Calu3 (cell line): ENCODE results near the gene FNDC3B. TPM values are rescaled to one million over a fixed set of nuclear protein-coding genes. Genes with fewer than 3 reads are reported as not detected.

Source experiments
- BruUV-seq: library from RNA; stranded (reverse); fragments of 400-500 nt; replicated peaks from 2 replicates; lab custom pipeline; 2021; lab: Mats Ljungman, UMichigan
- CTCF ChIA-PET: fragments of 300-600 bp; sonication (Branson Sonifier 250); formaldehyde crosslinking; loops from one replicate; lab custom pipeline; 2022; ENCODE audit warnings: antibody characterized with exemption; lab: Charles Lee
- DNase-seq: peaks from one replicate; pipeline ENCODE4 v3.0.0; 2022
- H3K27ac Mint-ChIP-seq: one replicate; pipeline ENCODE4 v1.8.0; 2022; ENCODE audit warnings: mixed read lengths; ENCODE audit not compliant: unreplicated experiment
- H3K27me3 Mint-ChIP-seq: one replicate; pipeline ENCODE4 v1.8.0; 2022; ENCODE audit warnings: mixed read lengths; ENCODE audit not compliant: unreplicated experiment
- H3K36me3 Mint-ChIP-seq: one replicate; pipeline ENCODE4 v1.8.0; 2022; ENCODE audit warnings: mild to moderate bottlenecking, moderate library complexity, mixed read lengths; ENCODE audit not compliant: insufficient read depth, unreplicated experiment
- H3K4me1 Mint-ChIP-seq: one replicate; pipeline ENCODE4 v1.8.0; 2022; ENCODE audit warnings: mild to moderate bottlenecking, low read depth, mixed read lengths; ENCODE audit not compliant: unreplicated experiment
- H3K4me3 Mint-ChIP-seq: one replicate; pipeline ENCODE4 v1.8.0; 2022; ENCODE audit warnings: mild to moderate bottlenecking, low read depth, moderate library complexity, mixed read lengths; ENCODE audit not compliant: unreplicated experiment
- H3K9me3 Mint-ChIP-seq: one replicate; pipeline ENCODE4 v1.8.0; 2022; ENCODE audit warnings: low read depth, mixed read lengths; ENCODE audit not compliant: unreplicated experiment
- intact Hi-C: fragments of 100-400 bp; cut with micrococcal nuclease; formaldehyde crosslinking; loops from one replicate; pipeline ENCODE4 v1.10.0; 2022; ENCODE audit not compliant: unreplicated experiment
- total RNA-seq: library from RNA; stranded (reverse); gene quantifications from 2 replicates; pipeline ENCODE4 v1.2.3, GENCODE V29; 2022
- TF ChIP-seq, protein P1 (sequence below): fragments of 200-600 bp; IDR thresholded peaks from one replicate; pipeline ENCODE4 v1.8.0; 2022; ENCODE audit warnings: antibody characterized with exemption; ENCODE audit not compliant: unreplicated experiment

FNDC3B gene
- total RNA-seq, 1 experiment from 2014 or later: 453 TPM

DNA sequence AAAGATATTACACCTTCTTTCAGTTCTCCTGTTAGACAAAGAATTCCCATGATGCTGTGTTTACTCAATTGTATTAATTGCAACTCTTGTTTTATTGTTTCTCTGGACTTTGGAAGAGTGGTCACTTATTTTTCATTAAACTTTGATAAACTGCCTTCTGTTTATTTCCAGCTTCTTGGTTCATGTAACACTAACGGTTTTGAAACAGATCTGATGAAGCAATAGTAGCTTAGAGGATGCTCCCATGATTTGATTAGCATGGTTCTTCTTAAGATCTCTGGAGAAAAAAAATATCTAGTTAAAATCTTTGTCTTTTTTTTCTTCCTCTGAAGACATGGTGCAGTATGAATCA lies 90.1 kb downstream of the FNDC3B start:
- TF ChIP-seq, protein P1, sequence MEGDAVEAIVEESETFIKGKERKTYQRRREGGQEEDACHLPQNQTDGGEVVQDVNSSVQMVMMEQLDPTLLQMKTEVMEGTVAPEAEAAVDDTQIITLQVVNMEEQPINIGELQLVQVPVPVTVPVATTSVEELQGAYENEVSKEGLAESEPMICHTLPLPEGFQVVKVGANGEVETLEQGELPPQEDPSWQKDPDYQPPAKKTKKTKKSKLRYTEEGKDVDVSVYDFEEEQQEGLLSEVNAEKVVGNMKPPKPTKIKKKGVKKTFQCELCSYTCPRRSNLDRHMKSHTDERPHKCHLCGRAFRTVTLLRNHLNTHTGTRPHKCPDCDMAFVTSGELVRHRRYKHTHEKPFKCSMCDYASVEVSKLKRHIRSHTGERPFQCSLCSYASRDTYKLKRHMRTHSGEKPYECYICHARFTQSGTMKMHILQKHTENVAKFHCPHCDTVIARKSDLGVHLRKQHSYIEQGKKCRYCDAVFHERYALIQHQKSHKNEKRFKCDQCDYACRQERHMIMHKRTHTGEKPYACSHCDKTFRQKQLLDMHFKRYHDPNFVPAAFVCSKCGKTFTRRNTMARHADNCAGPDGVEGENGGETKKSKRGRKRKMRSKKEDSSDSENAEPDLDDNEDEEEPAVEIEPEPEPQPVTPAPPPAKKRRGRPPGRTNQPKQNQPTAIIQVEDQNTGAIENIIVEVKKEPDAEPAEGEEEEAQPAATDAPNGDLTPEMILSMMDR: no peak
- Mint-ChIP-seq H3K4me1 (peaks cover 88% of the 10 kb centered on the region), H3K9me3 (no peaks in the 10 kb centered on the region), H3K27ac (peak overlapping the region; percentile 100), H3K27me3 (no peaks in the 10 kb centered on the region), H3K36me3 (peaks cover 86% of the 10 kb centered on the region), H3K4me3 (peak overlapping the region; percentile 61)
- CTCF ChIA-PET: interaction anchor here (0.5 to 2.8 kb wide), 7 partner anchors 11 to 115 kb away, joined by 3 to 21 read pairs (median 3); no protein-coding TSS in a partner anchor
- intact Hi-C loops: no loop called here
- no TSS peak for BruUV-seq
- DNase-seq: no peak

DNA sequence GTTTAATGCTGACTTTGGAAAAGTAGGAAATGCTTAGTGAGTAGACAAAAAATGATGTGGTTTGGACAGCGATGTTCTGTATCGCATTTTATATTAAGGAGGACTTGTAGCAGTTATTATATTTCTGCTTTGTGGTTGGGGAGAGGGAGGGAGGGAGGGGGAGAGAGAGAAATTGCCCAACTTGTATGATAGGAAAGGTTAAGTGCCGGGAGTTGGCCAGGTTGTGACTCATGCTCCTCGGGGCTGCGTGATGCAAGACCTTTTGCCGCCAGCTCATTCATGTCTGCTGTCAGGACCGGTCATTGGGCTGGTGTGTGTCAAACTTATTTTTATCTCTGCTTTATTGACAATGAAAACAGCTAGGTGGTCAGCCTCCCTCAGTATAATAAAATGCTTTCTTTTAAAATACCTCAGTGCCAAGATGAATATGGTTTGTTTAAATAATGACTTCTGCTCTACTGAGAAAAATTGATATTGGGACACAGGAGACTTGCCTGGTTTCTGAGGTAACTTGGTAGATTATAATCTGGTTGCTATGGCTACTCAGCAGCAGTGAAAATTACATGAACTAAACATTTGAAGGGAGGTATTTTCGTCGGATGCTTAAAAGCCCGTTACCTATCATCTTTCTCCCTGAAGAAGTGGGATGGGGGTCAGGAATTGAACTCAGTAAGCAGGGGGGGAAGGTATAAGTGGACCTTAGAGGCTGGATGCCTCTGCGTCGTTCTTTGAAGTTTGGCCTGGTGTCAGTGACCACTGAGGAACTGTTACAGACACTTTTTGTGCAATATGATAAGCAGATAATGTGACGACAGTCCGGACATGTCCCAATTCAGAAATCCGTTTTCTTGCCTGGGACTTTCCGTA lies 90.7 kb downstream of the FNDC3B start:
- peaks cover 88% of the 10 kb centered on the region for H3K4me1 Mint-ChIP-seq
- peaks cover 86% of the 10 kb centered on the region for H3K36me3 Mint-ChIP-seq
- CTCF ChIA-PET: interaction anchor here (0.5 to 2.8 kb wide), 10 partner anchors 11 to 529 kb away, joined by 3 to 21 read pairs (median 3); no protein-coding TSS in a partner anchor
- BruUV-seq: TSS peak; percentile 19
- H3K27ac Mint-ChIP-seq: peak overlapping the region; percentile 100
- no peaks in the 10 kb centered on the region for H3K9me3 Mint-ChIP-seq
- H3K4me3 Mint-ChIP-seq: peak overlapping the region; percentile 61
- TF ChIP-seq, protein P1: no peak
- intact Hi-C loops: no loop called here
- peak; percentile 95 for DNase-seq
- no peaks in the 10 kb centered on the region for H3K27me3 Mint-ChIP-seq

DNA sequence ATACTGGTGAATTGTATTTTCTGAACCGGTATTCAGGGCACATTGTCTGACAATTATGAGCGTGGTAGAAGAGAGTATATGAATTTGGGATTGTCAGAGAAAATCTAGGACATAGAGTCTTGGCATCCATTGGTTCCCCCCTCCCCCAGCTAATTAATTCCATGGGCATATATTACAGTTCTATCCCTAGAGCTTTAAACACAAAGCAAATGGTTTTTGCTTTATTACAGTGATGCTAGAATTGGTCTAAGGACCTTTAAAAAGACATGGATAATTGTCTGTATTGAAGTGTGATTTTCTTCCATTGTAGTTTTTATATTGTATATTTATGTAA lies 91.3 kb downstream of the FNDC3B start:
- no TSS peak for BruUV-seq
- peaks cover 88% of the 10 kb centered on the region for H3K4me1 Mint-ChIP-seq
- peak overlapping the region; percentile 100 for H3K27ac Mint-ChIP-seq
- intact Hi-C loops: no loop called here
- no peaks in the 10 kb centered on the region for H3K27me3 Mint-ChIP-seq
- H3K9me3 Mint-ChIP-seq: no peaks in the 10 kb centered on the region
- TF ChIP-seq, protein P1: no peak
- peaks cover 86% of the 10 kb centered on the region for H3K36me3 Mint-ChIP-seq
- H3K4me3 Mint-ChIP-seq: peak overlapping the region; percentile 61
- no peak for DNase-seq
- CTCF ChIA-PET: interaction anchor here (0.6 to 2.8 kb wide), 6 partner anchors 10 to 529 kb away, joined by 3 to 21 read pairs (median 4); no protein-coding TSS in a partner anchor

DNA sequence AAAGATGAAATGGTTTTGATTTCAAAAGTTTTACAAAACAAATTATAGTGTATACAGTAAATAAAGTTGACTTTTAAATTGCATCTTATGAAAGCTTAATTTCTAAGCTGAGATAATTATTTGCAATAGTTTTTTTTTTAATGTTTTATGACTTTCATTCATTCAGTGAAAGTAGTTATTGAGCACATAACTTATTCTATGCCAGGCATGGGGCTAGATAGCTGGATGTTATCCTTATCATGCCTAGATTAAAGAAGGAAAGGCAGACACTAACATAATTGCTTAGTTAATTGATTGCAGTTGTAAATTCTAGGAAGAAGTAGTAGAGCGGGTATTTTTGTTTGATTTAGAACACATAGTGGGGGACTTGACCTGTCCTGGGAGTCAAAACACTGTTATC lies 92.4 kb downstream of the FNDC3B start:
- Mint-ChIP-seq H3K4me1 (peaks cover 88% of the 10 kb centered on the region), H3K4me3 (no peak overlapping the region), H3K27ac (peak overlapping the region; percentile 66), H3K27me3 (no peaks in the 10 kb centered on the region), H3K36me3 (peaks cover 86% of the 10 kb centered on the region), H3K9me3 (no peaks in the 10 kb centered on the region)
- no peak for DNase-seq
- CTCF ChIA-PET: interaction anchor here (0.7 to 2.8 kb wide), 3 partner anchors 11 to 21 kb away, joined by 3 to 10 read pairs (median 6); no protein-coding TSS in a partner anchor
- TF ChIP-seq, protein P1: no peak
- BruUV-seq: no TSS peak
- intact Hi-C loops: no loop called here
